Activated CD4-positive, alpha-beta T cell treated with anti-CD3 and anti-CD28 coated beads for 36 hours (primary cell): Measurements from ENCODE around the gene CALR. TPM values are rescaled to one million over a fixed set of nuclear protein-coding genes. Genes with fewer than 3 reads are reported as not detected.
"Not testable (repeated sequence)": the region's sequence is repeated elsewhere in the genome, so short reads cannot be mapped to it uniquely, and the experiment has no call there.

ENCODE experiments used
- ATAC-seq: fragments of 200-7000 bp; cut with Tn5 transposase; one replicate; pipeline ENCODE4 v1.10.0; 2021; ENCODE audit warnings: mild to moderate bottlenecking, moderate library complexity
- CTCF ChIA-PET: fragments of 350-600 bp; sonication (Branson Sonifier 250); formaldehyde crosslinking; loops from one replicate; lab custom pipeline; 2021; ENCODE audit warnings: antibody characterized with exemption; lab: Charles Lee
- POLR2A ChIA-PET: fragments of 350-600 bp; sonication (Branson Sonifier 250); formaldehyde crosslinking; loops from one replicate; lab custom pipeline; 2021; ENCODE audit warnings: antibody characterized with exemption, inconsistent platforms; lab: Charles Lee
- DNase-seq: peaks from one replicate; pipeline ENCODE4 v3.0.0-alpha.2; 2020
- H3K27ac Mint-ChIP-seq: one replicate; pipeline ENCODE4 v1.8.0; 2021; ENCODE audit warnings: mixed read lengths
- H3K27me3 Mint-ChIP-seq: one replicate; pipeline ENCODE4 v1.8.0; 2021; ENCODE audit warnings: mixed read lengths
- H3K36me3 Mint-ChIP-seq: one replicate; pipeline ENCODE4 v1.8.0; 2021; ENCODE audit warnings: low read depth, mixed read lengths
- H3K4me1 Mint-ChIP-seq: one replicate; pipeline ENCODE4 v1.8.0; 2021; ENCODE audit warnings: mixed read lengths
- H3K4me3 Mint-ChIP-seq: one replicate; pipeline ENCODE4 v1.8.0; 2021; ENCODE audit warnings: mild to moderate bottlenecking, moderate library complexity, mixed read lengths
- H3K9me3 Mint-ChIP-seq: one replicate; pipeline ENCODE4 v1.8.0; 2021; ENCODE audit warnings: low read depth, mixed read lengths
- intact Hi-C, 2 experiments: fragments of 100-400 bp; cut with DNase I in 1 of 2; cut with micrococcal nuclease in 1 of 2; formaldehyde crosslinking; loops; one replicate each; pipeline versions ENCODE4 v1.14.2 to v1.15.1; 2022 to 2024; cut with DNase I, micrococcal nuclease
- total RNA-seq, 2 experiments: library from RNA; stranded (reverse); gene quantifications; one replicate each; pipeline ENCODE4 v1.2.3, GENCODE V29; 2021

CALR gene
- total RNA-seq, 2 experiments from 2014 or later, result 557 to 569 TPM

GRCh38 chr19:12965812-12966135 lies 27.4 kb downstream of the CALR start:
- Mint-ChIP-seq H3K9me3 (no peaks in the 10 kb centered on the region), H3K4me1 (peaks cover 15% of the 10 kb centered on the region), H3K27ac (peak overlapping the region; percentile 58), H3K4me3 (peak overlapping the region; percentile 73), H3K36me3 (no peaks in the 10 kb centered on the region), H3K27me3 (no peaks in the 10 kb centered on the region)
- CTCF ChIA-PET, result interaction anchor here (0.6 to 3.4 kb wide), 68 partner anchors 7 to 1106 kb away, joined by 3 to 61 read pairs (median 4); partner anchors contain the start of genes CALR, DNASE2, FARSA and GADD45GIP1
- ATAC-seq (no peak), DNase-seq (no peak)
- intact Hi-C loops, result loop anchor here (1.0 to 2.0 kb wide), 5 partner anchors 18 to 128 kb away; partner anchors contain the start of genes FARSA (in 1 of the 2) and GCDH (in 1 of the 2)
- POLR2A ChIA-PET, result interaction anchor here (0.6 to 1.2 kb wide), 7 partner anchors 10 to 166 kb away, joined by 3 to 5 read pairs (median 3); no protein-coding TSS in a partner anchor

- H3K4me3 Mint-ChIP-seq, result no peak overlapping the region
- H3K27me3 Mint-ChIP-seq, result no peaks in the 10 kb centered on the region
- H3K36me3 Mint-ChIP-seq, result no peaks in the 10 kb centered on the region
- intact Hi-C loops, result no loop called here
- ATAC-seq (no peak), DNase-seq (no peak)
- ChIA-PET POLR2A (interaction anchor here (0.5 to 0.7 kb wide), 2 partner anchors 13 to 75 kb away, joined by 3 to 10 read pairs; no protein-coding TSS in a partner anchor), CTCF (interaction anchor here (0.6 to 3.4 kb wide), 7 partner anchors 10 to 1748 kb away, joined by 3 to 61 read pairs (median 4); no protein-coding TSS in a partner anchor)
- no peak overlapping the region for H3K27ac Mint-ChIP-seq
- H3K9me3 Mint-ChIP-seq, result no peaks in the 10 kb centered on the region
- H3K4me1 Mint-ChIP-seq, result peaks cover 15% of the 10 kb centered on the region
Measured at GRCh38 chr19:12967907-12968306, 29.5 kb downstream of the CALR start.

- ATAC-seq (no peak), DNase-seq (no peak)
- CTCF ChIA-PET, result interaction anchor here (0.8 to 1.0 kb wide), 2 partner anchors 8 to 125 kb away, joined by 3 to 4 read pairs; no protein-coding TSS in a partner anchor
- no peaks in the 10 kb centered on the region for H3K36me3 Mint-ChIP-seq
- H3K27me3 Mint-ChIP-seq, result no peaks in the 10 kb centered on the region
- no peak within 1 kb of the TSS for H3K4me3 Mint-ChIP-seq
- H3K9me3 Mint-ChIP-seq, result no peaks in the 10 kb centered on the region
- peaks cover 15% of the 10 kb centered on the region for H3K4me1 Mint-ChIP-seq
- POLR2A ChIA-PET, result no interaction called here
- intact Hi-C loops, result no loop called here
- no peak within 1 kb of the TSS for H3K27ac Mint-ChIP-seq
Measured at GRCh38 chr19:12969292-12969988, 31.0 kb downstream of the CALR start, which contains the start of gene DAND5. DAND5 (plus strand) TSS chr19:12969576; CDS start chr19:12969661, 85 bp downstream.

- intact Hi-C loops, result no loop called here
- Mint-ChIP-seq H3K27me3 (no peaks in the 10 kb centered on the region), H3K27ac (no peak overlapping the region), H3K4me3 (no peak overlapping the region), H3K4me1 (peaks cover 10% of the 10 kb centered on the region), H3K36me3 (no peaks in the 10 kb centered on the region), H3K9me3 (no peaks in the 10 kb centered on the region)
- ATAC-seq (no peak), DNase-seq (no peak)
- ChIA-PET POLR2A (no interaction called here), CTCF (interaction anchor here (1.0 kb wide), 1 partner anchor 7 kb away, joined by 3 read pairs; no protein-coding TSS in a partner anchor)
Measured at GRCh38 chr19:12970070-12970820, 31.8 kb downstream of the CALR start.

GRCh38 chr19:12973236-12973635 lies 34.8 kb downstream of the CALR start:
- H3K9me3 Mint-ChIP-seq, result no peaks in the 10 kb centered on the region
- intact Hi-C loops, result no loop called here
- H3K27ac Mint-ChIP-seq, result no peak overlapping the region
- H3K36me3 Mint-ChIP-seq, result no peaks in the 10 kb centered on the region
- peaks cover 7% of the 10 kb centered on the region for H3K27me3 Mint-ChIP-seq
- no peak overlapping the region for H3K4me3 Mint-ChIP-seq
- ChIA-PET CTCF (interaction anchor here (0.6 to 0.8 kb wide), 2 partner anchors 8 to 96 kb away, joined by 3 to 4 read pairs; no protein-coding TSS in a partner anchor), POLR2A (interaction anchor here (0.6 kb wide), 1 partner anchor 559 kb away, joined by 3 read pairs; no protein-coding TSS in a partner anchor)
- DNase-seq, result no peak
- peaks cover 8% of the 10 kb centered on the region for H3K4me1 Mint-ChIP-seq
- no peak for ATAC-seq

GRCh38 chr19:12974301-12975220 lies 36.2 kb downstream of the CALR start:
- peaks cover 8% of the 10 kb centered on the region for H3K4me1 Mint-ChIP-seq
- H3K4me3 Mint-ChIP-seq, result no peak overlapping the region
- ChIA-PET CTCF (interaction anchor here (1.8 to 6.2 kb wide), 2 partner anchors 9 to 120 kb away, joined by 10 to 98 read pairs; no protein-coding TSS in a partner anchor), POLR2A (interaction anchor here (1.6 kb wide), 1 partner anchor 9 kb away, joined by 5 read pairs; no protein-coding TSS in a partner anchor)
- no peak overlapping the region for H3K27ac Mint-ChIP-seq
- H3K9me3 Mint-ChIP-seq, result no peaks in the 10 kb centered on the region
- intact Hi-C loops, result loop anchor here (5.0 kb wide), 4 partner anchors 58 to 613 kb away; no protein-coding TSS in a partner anchor
- no peaks in the 10 kb centered on the region for H3K36me3 Mint-ChIP-seq
- DNase-seq (no peak), ATAC-seq (no peak)
- peaks cover 7% of the 10 kb centered on the region for H3K27me3 Mint-ChIP-seq

GRCh38 chr19:12975221-12975741 lies 36.9 kb downstream of the CALR start:
- Mint-ChIP-seq H3K27ac (no peak overlapping the region), H3K27me3 (peaks cover 7% of the 10 kb centered on the region), H3K4me3 (no peak overlapping the region), H3K36me3 (no peaks in the 10 kb centered on the region), H3K4me1 (peaks cover 3% of the 10 kb centered on the region), H3K9me3 (no peaks in the 10 kb centered on the region)
- intact Hi-C loops, result loop anchor here (5.0 kb wide), 4 partner anchors 57 to 612 kb away; no protein-coding TSS in a partner anchor
- ChIA-PET POLR2A (interaction anchor here (1.6 kb wide), 1 partner anchor 10 kb away, joined by 5 read pairs; no protein-coding TSS in a partner anchor), CTCF (interaction anchor here (1.8 to 6.2 kb wide), 3 partner anchors 10 to 119 kb away, joined by 10 to 117 read pairs (median 98); no protein-coding TSS in a partner anchor)
- ATAC-seq, result no peak
- no peak for DNase-seq

GRCh38 chr19:12976109-12976508 lies 37.7 kb downstream of the CALR start:
- POLR2A ChIA-PET, result interaction anchor here (1.6 kb wide), 1 partner anchor 11 kb away, joined by 5 read pairs; no protein-coding TSS in a partner anchor

GRCh38 chr19:12979974-12980373 lies 41.6 kb downstream of the CALR start:
- intact Hi-C loops, result loop anchor here (5.0 kb wide), 4 partner anchors 52 to 607 kb away; no protein-coding TSS in a partner anchor
- no peak for ATAC-seq
- ChIA-PET POLR2A (interaction anchor here (0.6 kb wide), 2 partner anchors 404 to 614 kb away, joined by 3 to 5 read pairs; partner anchors contain the start of gene ZNF442), CTCF (interaction anchor here (0.6 to 6.2 kb wide), 8 partner anchors 14 to 365 kb away, joined by 3 to 117 read pairs (median 4); no protein-coding TSS in a partner anchor)
- Mint-ChIP-seq H3K27me3 (peaks cover 7% of the 10 kb centered on the region), H3K9me3 (no peaks in the 10 kb centered on the region), H3K4me1 (no peaks in the 10 kb centered on the region), H3K4me3 (no peak overlapping the region), H3K27ac (no peak overlapping the region), H3K36me3 (no peaks in the 10 kb centered on the region)
- no peak for DNase-seq

More at GRCh38 chr19:12976109-12976508, 37.7 kb downstream of the CALR start:
- not testable (repeated sequence) for H3K27me3 Mint-ChIP-seq, H3K4me3 Mint-ChIP-seq, ATAC-seq, DNase-seq, H3K4me1 Mint-ChIP-seq, H3K36me3 Mint-ChIP-seq, H3K27ac Mint-ChIP-seq, H3K9me3 Mint-ChIP-seq
- intact Hi-C loops, result loop anchor here (5.0 kb wide), 4 partner anchors 56 to 611 kb away; no protein-coding TSS in a partner anchor
- CTCF ChIA-PET, result interaction anchor here (0.5 to 6.2 kb wide), 13 partner anchors 10 to 613 kb away, joined by 3 to 117 read pairs (median 4); no protein-coding TSS in a partner anchor
